ENCODE results near the gene CYTH4.

CYTH4 gene

DNA sequence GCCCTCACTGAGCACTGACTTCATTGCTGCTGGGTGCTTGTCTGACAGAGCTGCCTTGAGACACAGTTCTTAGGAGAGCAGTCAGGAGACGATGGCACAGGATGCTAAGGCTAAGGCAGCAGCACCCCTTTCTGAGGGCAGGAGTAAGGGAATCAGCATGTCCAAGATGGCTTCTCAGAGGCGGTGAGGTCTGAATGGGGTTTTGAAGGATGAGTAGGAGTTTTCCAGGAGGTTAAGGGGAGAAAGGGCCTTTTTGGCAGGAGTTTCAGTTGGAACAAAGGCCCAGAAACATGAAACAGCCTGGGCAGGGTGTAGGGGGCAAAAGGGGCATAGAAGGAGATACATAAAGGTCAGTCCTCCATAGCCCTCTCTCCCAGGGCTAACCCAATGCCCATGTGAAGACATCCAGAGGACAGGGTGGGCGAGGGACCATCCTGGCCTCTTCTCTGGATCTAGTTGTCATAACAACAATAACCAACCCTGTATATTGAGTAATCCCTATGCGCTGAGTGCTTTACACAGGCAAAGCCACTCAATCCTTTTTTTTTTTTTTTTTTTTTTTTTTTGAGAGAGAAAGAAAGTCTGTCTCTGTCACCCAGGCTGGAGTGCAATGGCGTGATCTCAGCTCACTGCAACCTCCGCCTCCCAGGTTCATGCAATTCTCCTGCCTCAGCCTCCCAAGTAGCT, 19.0 kb downstream of the CYTH4 start:
- no peak for TF ChIP-seq ZFX (IDR thresholded peaks at IDR 0.05; ENCODE audit: borderline replicate concordance)
- TF ChIP-seq, protein P1, sequence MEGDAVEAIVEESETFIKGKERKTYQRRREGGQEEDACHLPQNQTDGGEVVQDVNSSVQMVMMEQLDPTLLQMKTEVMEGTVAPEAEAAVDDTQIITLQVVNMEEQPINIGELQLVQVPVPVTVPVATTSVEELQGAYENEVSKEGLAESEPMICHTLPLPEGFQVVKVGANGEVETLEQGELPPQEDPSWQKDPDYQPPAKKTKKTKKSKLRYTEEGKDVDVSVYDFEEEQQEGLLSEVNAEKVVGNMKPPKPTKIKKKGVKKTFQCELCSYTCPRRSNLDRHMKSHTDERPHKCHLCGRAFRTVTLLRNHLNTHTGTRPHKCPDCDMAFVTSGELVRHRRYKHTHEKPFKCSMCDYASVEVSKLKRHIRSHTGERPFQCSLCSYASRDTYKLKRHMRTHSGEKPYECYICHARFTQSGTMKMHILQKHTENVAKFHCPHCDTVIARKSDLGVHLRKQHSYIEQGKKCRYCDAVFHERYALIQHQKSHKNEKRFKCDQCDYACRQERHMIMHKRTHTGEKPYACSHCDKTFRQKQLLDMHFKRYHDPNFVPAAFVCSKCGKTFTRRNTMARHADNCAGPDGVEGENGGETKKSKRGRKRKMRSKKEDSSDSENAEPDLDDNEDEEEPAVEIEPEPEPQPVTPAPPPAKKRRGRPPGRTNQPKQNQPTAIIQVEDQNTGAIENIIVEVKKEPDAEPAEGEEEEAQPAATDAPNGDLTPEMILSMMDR (IDR thresholded peaks at IDR 0.05), result no peak
- H3K27ac ChIP-seq, result no peak overlapping the region

- no peak for TF ChIP-seq ZFX (IDR thresholded peaks at IDR 0.05; ENCODE audit: borderline replicate concordance)
- TF ChIP-seq, protein P1 (IDR thresholded peaks at IDR 0.05), result no peak
- no peak overlapping the region for H3K27ac ChIP-seq
Observed at GRCh38 chr22:37302674-37303555, 20.6 kb downstream of the CYTH4 start.

- H3K27ac ChIP-seq, result no peak overlapping the region
- TF ChIP-seq, protein P1 (IDR thresholded peaks at IDR 0.05), result no peak
- no peak for TF ChIP-seq ZFX (IDR thresholded peaks at IDR 0.05; ENCODE audit: borderline replicate concordance)
Observed at GRCh38 chr22:37303821-37304274, 21.5 kb downstream of the CYTH4 start.

DNA sequence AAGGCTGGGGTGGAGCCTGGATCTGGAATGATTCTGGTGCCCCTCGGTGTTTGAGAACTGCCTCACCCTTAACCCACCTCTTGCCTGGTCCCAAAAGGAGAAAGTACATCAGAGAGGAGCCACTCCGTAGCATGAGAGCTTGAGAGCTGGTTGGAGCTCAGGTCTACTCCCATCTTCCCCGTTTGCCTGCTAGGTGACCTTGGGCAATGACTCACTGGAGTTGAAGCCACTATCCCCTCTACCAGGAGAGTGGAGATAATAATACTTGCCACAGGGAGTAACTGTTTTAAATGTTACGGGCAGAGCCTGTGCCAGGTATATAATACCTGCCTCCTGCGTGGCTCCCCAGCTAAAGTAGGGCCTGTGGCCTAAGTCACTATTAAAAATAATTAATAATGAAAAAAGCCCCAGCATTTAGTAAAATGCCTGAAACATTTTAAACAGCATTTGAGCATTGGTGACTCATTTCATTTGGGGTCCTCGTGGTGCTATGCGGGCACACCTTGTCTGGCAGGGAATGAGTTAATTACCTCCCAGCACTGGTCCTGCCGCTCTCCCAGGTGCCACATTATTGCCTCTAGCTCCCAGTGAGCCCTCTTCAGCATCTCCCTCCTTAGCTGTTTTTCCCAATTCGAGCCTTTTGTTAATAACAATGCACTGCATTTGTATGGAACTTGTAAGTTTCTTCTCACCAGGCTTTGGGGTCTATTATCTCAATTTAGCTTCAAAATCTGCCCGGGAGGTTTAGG, 22.5 kb downstream of the CYTH4 start:
- H3K27ac ChIP-seq, result no peak overlapping the region

GRCh38 chr22:37305887-37306286, 23.6 kb downstream of the CYTH4 start:
- H3K27ac ChIP-seq, result no peak overlapping the region
- TF ChIP-seq, protein P1 (IDR thresholded peaks at IDR 0.05), result no peak
- TF ChIP-seq ZFX (IDR thresholded peaks at IDR 0.05; ENCODE audit: borderline replicate concordance), result no peak

More for the DNA sequence above, 22.5 kb downstream of the CYTH4 start:
- TF ChIP-seq, protein P1 (IDR thresholded peaks at IDR 0.05), result no peak
- TF ChIP-seq ZFX (IDR thresholded peaks at IDR 0.05; ENCODE audit: borderline replicate concordance), result no peak

GRCh38 chr22:37306494-37306829, 24.2 kb downstream of the CYTH4 start:
- TF ChIP-seq, protein P1 (IDR thresholded peaks at IDR 0.05), result no peak
- no peak for TF ChIP-seq ZFX (IDR thresholded peaks at IDR 0.05; ENCODE audit: borderline replicate concordance)
- no peak overlapping the region for H3K27ac ChIP-seq

Measured in 22Rv1 (cell line).